NCI-H774 (cell line): ENCODE results near the gene SP3.
"Not testable (repeated sequence)": the region's sequence is repeated elsewhere in the genome, so short reads cannot be mapped to it uniquely, and the experiment has no call there.

Experiments
- DNase-seq: peaks from one replicate; lab custom pipeline; 2025; lab: John Stamatoyannopoulos, UW

The SP3 gene

DNA sequence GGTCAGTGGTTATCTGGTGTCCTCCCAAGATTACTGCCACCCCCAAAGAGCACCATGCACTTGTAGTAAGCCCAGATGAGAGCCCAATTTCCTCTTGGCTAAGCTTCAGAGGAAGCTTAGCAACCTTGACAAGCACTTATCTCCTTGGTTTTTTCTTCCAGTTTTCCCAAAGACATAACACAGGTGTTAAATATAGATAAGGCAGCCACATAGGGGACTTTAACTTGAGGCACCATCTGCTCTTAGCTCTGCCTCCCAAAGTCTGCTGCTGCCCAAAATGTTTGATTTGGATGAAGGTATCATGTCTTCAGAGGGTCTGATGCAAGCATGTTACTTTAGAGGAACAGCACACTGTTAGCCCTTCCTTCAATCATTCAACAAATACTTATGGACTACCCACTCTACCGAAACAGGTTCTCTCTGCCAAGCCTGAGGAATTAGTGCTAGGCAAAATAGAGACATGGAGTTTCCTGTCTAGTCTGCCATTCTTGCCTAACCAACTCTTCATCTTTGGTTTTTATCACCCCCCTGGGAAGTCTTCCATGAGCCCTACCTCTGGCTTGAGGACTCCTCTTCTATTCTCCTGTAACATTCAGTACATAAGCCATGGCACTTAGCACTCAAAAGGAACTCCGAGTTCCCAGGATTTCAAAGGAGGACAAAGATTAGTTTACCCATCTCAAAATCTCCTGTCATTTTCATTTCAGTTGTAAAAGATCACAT, 73.7 kb downstream of the SP3 start:
- DNase-seq, result no peak

DNA sequence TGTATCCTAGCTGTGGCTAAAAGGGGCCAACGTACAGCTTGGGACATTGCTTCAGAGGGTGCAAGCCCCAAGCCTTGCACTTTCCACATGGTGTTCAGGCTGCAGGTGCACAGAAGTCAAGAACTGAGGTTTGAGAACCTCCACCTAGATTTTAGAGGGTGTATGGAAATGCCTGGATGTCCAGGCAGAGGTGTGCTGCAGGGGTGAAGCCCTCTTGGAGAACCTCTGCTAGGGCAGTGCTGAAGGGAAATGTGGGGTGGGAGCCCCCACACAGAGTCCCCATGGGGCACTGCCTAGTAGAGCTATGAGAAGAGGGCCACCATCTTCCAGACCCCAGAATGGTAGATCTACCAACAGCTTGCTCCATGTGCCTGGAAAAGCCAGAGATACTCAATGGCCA, 75.7 kb downstream of the SP3 start:
- DNase-seq, result not testable (repeated sequence)

DNA sequence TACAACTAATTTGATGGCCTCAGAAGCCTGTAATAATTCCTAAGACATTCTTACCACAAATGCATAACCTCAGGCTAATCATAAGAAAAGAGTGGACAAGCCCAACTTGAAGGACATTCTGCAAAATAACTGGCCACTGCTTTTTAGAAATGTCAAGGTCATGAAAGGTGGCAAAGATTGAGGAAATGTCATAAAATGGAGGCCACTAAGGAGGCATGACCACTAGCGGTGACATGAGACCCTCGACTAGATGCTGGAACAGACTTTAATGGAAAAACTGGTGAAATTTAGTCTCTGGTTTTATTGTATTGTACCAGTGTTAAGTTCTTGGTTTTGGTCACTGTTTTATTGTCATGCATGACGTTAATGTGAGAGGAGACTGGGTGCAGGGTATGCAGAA, 78.6 kb downstream of the SP3 start:
- no peak for DNase-seq

DNA sequence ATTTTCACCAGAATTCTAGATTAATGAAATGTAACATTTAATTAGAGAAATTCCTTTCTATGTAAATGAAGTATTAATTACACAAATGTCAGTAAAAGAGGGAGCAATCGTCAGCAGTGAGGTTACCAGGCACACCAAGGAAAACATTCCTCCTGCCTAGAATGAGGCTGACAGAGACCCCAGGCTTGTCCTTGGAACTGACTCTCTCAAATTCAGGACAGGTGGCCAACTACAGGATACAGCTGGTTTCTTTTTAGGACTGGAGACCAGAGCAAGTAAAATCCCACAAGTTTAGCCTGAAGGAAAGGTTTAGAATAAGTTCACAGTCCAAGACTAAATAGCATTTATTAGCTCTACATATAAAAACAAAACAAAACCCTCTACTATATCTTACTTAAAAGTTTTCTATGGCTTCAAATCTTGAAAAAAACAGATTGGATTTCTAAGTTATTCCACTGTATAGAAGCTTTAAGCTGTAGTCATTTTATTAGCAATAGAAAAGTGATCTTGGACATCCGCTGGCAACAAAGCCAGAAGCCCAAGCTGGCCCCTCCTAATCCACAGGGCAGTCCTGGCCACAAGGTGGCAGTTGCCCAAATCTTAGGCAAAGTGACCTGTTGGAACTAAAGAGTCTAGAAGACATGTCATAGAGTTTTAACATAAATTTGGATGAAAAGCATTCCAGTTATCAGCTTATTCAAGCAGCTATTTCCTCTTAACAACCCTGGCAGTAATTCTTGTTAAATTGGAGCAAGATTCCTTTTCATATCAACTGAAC, 81.0 kb downstream of the SP3 start:
- no peak for DNase-seq

DNA sequence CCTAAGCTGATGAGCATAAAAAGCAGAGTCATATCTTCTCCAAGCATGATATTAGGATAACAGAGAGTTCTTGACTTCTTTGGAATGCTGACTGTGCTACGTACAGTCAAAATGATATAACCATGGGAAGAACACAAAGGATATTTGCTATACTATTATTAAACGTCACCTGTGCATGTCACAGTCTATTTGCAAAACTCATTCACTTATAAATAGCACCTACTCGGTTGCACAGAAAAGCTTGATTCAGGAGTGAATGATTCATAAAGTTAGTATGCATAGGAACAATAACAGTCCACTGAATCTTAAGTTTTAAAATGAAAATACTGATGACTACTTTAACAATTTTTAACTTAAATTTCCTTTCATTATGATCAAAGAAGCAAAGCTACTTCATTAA, 83.3 kb downstream of the SP3 start:
- DNase-seq, result peak; percentile 28

DNA sequence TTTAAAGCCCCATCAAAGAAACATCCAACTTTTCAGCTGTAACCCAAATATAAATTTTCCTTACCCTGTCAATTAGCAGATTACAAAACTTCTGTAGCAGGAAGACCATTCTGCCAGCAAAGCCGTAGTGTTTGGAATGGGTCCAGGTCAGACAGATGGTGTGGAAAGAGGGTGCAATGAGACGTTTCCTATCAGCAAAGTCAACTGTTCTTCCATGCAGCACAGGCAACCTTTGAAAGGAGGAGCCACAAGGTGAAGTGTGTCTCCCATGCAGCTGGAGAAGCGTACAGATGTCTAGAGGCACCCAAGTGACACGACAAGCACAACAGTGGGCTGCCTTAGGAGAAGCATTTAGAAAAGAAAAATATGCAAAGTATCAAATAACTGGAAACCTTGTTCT, 83.7 kb downstream of the SP3 start:
- DNase-seq, result peak; percentile 51

DNA sequence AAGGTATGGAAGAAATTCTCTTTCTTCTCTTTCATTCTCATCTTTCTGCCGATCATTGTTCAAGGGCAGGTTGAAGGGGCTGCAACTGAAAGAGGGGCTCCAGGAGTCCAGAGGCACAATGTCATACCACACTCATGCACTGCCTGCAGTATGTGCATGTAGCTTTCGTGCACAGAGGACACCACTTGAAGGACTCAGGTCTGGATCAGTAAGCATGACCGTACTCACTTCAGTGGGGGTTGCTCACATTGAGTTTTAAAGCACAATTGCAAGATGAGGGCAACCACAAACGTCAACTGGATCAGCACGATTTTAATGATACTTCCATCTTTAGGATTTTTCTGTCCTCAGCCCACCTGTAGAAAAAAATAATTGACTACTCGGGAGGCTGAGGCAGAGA, 84.6 kb downstream of the SP3 start:
- no peak for DNase-seq

DNA sequence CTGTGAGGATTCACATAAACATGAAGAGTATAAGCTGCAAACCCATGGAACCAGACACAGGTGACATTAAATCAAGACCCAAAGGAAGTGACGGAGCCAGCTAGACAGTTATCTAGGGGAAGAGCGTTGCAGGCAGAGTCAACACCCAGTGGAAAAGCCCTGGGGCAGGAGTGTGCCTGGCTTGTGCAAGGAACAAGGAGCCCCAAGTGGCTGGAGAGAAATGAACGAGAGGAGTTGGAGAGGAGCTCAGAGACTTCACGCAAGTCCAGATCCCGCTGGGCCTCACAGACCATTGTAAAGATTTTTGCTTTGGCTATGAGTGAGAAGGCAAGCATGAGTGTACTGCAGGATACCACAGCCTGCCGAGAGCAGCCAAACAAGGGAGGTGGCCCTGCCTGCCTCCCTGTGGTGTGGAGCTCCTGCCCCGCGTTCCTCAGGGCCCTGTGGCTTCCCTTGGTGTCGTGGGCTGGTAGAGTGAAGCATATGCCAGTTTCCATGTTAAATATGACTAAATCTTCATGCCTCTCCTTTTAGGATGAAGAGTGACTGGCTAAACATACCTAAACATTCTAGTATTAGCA, 88.2 kb downstream of the SP3 start:
- DNase-seq, result no peak

DNA sequence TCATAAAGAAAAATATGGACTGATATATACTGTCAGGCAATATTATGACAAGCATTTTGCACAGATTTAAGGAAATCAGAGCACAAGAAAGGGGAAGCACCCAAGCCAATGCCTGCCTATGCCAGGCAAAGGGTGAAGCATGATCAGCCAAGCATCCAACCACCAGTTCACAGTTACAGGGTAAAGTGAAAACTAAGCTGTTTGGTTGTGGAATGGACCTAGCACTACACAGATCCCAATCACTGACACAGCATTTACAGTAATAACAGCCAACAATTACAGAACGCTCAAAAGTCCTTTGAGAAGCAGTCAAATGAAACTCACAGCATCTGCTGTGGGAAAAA, 90.3 kb downstream of the SP3 start:
- DNase-seq, result no peak

DNA sequence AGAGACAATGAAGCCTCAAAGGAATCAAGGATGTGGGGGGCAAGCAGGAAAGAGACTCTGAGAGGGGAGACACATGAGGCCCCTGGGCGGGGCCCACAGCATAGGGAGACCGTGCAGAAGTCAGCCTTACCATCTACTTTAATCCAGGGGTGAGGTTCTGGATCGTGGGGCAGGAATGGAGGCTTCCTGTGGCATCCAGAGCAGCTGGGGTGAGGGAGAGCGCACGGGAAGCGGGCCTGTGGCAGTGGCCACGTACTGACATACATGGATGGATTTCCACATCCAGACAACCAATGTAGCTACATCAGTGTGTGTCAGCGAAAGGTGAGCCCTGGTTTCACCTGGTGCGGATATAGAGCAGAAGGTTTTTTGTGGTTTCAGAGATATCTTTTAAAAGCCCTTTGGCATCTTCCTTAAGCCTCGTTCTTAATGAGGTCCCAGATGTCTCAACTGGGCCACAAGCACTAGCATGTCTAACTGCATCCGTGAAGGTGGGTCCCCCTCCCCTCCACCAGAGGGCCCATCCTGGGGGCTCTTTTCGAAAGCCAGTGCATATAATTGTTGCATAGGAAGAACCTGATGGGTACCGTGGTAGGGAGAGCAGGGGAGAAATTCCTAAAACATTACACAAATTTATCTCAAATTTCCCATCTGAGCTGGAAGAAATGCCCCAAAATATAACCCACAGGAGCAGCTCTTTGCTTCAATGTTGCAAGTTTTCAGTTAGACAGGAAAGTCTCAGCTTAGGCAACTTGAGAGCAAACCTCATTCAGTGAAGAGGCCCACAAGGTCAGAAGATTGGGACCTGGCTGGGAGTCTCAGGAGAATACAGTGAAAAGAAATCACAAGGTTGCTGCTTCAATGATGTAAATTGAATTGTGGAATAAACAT, 90.9 kb downstream of the SP3 start:
- DNase-seq, result no peak

DNA sequence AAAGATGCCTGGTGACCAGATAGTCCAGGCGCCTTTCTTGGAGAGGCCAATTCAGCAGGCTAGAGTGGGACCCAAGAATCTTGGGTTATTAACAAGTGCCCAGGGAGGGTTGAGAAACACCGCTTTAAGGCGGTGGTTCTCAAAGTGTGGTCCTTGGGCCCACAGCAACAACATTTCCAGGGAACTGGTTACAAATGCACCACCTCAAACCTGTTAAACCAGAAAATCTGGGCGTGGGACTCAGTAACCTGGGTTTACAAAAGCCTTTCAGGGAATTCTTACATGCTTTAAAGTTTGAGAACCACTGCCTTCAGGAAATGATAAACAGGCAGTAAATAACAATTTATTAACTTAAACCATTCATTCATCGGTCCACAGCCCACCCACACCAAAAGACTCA, 92.5 kb downstream of the SP3 start:
- no peak for DNase-seq

DNA sequence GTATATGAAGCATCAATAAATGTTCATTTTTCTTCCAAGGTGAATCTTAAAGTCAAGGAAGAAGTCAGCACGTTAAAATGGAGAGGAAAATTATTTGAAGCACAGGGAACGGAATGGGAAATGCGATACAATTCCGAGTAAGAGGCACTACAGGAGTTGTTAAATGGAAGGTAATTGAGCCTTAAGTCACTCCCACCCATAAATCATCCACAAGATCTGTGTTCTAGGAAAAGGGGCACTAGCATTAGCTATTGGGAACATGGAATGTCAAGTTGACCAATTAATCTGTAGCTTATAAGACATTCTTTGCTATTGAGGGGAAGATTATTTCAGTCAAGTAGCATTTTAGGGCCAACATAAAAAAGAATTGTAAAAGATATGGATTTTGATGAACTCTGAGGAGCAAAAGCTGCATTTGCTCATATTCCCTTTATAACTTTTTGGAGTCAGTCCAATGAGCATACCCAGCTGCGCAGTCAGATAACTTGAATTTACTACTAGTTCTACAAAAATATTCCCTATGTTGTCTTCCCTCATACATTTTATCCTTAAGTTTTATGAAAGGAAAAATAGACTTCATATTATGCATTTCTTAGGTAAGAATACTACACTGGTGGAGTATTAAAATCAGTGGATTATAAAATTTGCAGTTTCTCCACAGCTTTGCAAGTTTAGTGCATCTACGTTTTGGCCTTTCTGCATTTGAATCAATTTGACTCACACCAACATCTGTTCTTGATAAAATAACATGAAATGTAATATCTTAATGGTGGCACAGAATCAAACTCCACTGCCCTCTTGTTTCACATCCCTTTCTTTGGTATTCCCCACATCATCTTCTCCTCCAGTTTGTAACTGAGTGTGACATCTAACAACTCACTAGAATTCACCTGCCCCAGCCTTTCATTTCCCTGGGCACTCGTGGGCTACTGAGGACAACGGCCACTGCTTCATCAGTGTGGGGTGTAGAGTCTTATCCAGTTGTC, 95.6 kb downstream of the SP3 start:
- DNase-seq, result no peak

DNA sequence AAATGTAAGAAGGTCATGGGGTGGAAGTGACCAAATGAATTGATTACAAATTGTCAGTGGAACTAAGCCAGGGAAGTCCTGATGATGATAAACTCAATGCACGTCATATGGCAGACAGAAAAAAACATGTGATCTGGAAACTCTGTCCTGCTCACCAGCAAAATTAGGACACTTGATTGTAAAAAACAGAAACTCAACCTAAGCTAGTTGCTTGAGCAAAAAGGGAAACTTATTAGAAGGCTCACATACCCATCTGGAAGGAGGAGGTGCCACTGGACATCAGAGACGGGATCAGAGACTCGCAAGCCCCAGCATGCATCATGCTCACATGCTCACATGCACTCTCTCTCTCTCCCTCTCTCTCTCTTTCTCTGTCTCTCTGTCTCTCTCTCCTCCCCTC, 96.8 kb downstream of the SP3 start:
- DNase-seq, result no peak

DNA sequence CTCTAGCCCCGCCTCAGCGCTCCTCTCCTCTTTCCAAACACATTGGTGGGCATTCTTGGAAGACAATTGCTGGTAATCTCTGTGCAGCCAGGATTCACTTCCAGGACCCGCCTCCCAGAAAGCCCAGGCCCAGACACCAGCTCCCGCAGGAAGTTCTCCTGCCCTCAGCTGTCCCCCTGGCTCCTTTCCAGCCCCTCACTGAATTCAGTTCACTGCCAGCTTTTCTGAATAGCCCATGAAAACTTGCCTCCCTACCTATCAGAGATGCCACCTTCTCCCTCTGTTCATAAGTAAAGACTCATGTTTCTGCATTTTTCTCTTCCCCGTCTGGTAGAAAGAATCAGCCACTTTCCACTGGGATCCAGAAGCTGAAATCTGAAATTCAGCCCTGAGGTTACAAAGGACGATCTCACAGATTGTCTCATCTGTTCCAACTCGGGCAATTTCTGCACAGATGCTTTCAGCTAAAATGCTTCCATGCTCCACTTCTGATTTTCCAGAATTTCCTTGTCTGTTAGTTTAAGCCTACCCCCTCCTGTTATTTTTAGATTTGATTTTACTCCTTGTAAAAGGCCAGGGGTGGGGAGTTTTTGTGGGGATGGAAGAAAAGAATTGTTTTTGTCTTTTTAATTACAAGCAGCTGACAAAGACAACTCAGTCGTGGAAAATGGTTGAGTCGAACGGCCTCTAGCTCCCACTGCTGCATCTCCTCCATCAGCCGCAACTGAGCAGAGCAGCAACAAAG, 98.1 kb downstream of the SP3 start:
- no peak for DNase-seq

DNA sequence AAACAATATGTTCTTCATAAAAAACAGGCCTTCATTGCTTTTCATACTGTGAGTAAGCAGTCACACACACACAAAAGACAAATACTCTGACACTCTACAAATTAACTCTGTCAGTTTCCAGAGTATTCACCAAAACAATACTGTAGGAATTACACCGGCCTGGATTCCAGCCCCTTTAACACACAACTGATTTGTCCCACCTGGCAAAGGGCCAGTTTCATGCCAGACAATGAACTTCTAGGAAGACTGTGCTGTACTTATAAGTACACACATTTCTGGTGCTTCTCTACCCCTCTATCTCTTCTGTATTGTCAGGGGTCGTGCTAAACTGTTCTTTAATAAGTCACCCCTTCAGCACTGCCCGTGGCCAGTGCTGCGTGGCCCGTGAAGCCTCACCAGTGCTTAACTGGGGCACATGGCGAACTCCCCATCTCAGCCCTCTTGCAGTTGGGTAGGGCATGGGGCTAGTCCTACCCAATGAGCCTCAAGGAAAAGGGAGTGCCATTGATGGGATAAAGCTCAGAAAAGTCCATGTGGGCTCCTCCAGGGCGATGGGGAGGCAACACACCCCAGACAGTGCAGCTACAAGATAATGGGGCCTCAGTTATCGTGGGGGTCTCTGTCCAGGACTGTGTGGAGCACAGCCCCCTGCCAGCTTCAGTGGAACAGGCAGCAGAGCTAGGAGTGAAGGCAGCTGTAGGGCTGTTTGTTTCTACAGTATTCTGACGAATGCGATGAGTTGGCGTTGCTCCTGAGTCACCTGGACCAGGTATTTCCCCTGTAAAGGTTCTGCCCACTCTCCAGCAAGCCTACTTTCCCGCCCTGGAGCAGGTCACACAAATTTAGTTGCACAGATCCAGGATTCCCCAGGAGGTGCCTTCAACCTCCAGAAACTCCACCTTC, 99.0 kb downstream of the SP3 start:
- DNase-seq, result no peak

DNA sequence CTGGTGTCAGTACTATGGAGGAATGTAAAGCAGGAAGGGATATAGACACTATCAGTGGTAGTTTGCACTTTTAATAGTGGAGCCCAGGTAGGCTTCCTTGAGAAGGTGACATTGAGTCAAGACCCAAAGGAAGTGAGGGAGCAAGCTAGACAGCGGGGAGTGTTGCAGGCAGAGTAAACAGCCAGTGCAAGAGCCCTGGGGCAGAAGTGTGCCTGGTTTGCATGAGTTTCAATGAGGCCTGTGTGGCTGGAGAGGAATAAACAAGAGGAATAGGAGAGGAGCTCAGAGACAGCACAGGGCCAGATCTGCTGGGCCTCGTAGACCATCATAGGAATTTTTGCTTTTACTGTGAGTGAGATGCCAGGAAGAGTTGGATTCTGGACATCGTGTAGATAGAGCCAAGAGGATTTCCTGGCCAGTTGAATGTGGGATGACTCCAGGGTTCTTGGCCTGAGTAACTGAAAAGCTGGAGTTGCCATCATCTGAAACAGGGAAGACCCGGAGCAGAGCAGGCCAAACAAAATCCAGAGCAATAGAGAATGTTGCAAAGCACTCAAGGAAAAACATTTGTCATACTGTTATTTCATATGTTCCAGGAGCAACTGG, 102.5 kb downstream of the SP3 start:
- DNase-seq, result no peak

DNA sequence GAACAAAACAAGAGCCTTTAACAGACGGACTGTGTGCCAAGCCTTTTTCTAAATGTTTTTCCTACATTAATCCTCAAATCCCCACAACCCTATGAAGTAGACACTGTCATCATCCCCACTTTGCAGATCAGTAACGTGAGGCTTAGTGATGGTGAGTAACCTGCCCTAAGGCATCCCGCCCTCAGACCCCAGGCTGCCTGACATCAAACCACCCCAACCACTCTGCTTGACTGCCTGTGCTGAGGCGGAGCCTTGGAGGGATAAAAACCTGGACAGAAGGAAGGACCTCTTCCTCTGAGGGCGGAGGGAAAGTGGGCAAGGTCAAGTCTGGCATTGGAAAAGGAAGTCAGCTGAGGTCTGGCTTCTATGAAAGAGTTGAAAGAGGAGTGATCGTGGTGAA, 104.6 kb downstream of the SP3 start:
- DNase-seq, result no peak

DNA sequence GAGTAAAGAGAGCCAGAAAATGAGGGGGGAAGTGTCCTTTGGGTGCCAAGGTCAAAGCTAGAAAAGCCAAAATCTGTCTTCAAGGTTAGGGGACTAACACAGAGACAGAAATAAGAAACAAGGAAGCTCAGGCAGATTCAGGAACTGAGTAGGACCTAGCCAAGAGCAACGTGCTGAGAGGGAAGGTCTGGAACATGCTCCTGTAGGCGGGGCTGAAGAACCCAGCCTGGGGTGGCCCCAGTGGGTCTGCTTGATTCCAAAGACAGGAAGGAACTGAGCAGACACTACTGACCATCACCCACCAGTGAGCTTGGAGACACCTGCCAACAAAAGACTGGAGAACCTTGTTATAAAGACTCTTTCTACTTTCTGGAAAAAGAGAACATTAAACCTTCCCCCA, 105.1 kb downstream of the SP3 start:
- no peak for DNase-seq

DNA sequence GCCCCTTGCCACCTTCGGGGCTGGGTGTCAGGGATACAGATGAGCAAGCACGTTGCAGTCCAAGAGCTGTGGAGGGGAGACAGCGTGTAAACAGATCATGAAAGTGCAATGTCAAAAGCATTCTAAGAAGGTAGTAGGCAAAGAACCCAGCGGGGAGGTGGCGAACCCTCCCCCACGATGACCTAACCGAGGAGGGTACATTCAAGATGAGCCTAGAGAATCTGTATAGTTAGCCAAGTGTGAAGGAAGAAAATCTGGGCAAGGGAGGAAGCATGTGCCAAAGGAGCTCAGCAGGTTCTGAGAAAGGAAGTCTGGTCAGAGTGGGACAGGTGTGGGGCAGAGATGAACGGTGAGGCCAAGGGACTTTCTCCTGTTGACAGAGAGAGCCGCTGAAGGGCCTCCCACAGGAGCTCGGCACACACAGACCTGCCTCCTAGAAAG, 106.9 kb downstream of the SP3 start:
- DNase-seq, result no peak
